Stimulated activated CD4-positive, alpha-beta T cell treated with anti-CD3 and anti-CD28 coated beads, Interleukin-1b, Interleukin-23, amount 100 ng/mL, for 48 hours (primary cell): ENCODE measurements around the gene NRXN3.

Experiments used
- DNase-seq: peaks from one replicate; pipeline ENCODE4 v3.0.0-alpha.2; 2020

Gene NRXN3

DNA sequence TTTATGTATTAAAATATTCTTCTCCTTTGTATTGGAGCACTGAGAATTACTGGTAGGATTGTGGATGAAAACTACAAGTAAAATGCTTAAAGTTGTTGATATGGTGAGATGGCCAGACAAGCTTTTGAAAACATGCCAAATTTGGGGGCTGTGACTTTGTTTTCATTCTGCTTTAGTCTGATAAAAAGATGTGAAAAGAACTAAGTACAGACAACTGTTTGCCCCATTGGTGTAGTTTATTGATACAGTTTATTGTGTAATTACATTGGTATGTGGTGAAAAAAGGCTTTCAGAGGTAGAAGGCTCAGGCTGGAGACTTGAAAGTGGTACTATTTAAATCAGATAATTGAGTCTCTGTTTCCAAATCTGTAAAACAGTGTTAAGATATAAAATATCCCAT, 1294.3 kb downstream of the NRXN3 start:
- DNase-seq, result no peak

DNA sequence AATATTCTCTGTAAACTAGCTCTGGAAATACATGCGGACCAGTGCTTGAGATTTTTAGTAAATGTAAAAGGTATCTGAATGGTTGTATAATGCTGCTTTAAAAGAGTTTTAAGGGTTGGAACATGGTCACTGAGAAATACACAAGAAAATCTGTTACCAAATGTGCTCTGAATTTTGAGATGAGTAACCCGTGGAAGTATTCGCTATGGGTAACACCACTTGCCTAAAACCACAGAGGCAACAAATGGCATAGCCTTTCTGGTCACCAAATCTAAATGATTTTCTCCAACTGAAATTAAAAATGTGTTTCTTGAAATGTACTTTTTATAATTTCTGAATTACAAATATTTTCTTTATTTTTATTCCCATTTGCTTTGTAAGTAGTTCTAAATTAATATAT, 1295.5 kb downstream of the NRXN3 start:
- no peak for DNase-seq

DNA sequence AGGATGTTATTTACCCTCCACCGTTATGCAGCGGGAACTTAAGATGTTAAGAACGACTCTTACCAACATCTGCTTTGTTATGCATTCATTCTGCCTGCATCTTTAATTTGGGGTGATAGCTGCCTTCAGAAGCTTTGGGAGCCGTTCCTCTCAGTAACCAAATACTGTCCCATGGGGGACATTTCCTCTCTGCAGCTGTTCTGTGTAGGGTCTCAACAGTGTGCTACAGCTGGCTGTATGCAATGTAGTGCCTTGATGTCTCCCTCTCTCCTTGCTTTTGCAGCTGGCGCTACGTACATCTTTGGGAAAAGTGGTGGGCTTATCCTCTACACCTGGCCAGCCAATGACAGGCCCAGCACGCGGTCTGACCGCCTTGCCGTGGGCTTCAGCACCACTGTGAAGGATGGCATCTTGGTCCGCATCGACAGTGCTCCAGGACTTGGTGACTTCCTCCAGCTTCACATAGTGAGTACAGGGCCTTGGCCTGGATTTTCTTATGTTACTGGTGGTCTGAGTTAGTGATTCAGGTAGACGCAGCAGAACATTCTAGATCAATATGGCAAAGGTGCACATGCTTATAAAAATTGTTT, 1296.9 kb downstream of the NRXN3 start:
- no peak for DNase-seq

DNA sequence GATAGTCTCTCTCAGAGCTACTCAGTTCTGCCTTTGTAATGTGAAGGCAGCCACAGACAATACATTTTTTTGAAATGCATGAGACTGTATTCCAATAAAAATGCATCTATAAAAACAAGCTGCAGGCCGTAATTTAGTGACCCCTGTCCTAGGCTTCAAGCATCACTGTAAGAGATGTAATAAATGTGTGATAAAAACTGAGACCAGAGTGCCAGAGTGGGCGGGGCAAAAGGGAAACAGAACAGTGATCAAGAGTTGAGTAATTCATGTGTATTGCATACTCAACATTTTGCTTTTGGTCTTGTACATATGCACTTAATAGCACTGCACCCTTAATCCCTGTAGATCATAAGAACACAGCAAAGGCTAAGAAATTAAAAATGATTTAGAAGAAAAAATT, 1297.7 kb downstream of the NRXN3 start:
- no peak for DNase-seq

DNA sequence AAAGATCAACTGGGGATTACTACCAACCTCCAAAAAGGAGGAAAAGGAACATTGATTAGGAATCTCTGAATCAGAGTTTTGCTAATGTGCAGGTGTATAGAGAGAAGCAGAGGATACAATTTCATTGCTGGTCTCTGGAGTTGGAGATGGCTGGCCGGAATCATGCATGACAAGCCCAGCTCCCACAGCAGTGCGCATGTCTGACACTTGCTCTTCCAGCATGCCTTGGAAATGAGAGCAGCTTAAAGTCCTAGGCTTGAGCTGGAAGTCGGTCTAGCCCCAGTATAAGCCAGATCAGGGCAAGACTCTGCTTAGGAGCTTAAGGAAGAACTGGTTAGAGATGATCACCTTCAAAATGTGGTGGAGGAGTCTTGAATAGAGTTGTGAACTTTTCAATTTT, 1298.3 kb downstream of the NRXN3 start:
- no peak for DNase-seq

DNA sequence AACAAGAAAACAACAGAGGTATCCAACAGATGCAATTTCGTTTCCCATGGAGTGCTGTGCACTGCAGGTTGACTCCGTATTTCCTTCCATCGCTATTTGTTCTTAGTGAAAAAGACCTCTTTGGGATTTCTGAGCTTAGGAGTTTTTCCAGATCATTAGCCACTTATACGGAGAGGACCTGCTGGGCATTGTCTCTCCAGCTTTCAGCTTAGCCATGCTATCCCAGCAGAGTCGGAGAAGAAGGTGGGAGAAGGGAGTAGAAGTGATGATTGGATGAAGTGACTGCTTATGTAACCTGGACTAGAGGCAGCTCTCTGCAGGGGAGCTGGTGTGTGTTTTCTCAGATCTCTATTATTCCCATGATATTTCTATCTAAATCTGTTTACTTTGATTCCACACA, 1303.5 kb downstream of the NRXN3 start:
- DNase-seq, result no peak

DNA sequence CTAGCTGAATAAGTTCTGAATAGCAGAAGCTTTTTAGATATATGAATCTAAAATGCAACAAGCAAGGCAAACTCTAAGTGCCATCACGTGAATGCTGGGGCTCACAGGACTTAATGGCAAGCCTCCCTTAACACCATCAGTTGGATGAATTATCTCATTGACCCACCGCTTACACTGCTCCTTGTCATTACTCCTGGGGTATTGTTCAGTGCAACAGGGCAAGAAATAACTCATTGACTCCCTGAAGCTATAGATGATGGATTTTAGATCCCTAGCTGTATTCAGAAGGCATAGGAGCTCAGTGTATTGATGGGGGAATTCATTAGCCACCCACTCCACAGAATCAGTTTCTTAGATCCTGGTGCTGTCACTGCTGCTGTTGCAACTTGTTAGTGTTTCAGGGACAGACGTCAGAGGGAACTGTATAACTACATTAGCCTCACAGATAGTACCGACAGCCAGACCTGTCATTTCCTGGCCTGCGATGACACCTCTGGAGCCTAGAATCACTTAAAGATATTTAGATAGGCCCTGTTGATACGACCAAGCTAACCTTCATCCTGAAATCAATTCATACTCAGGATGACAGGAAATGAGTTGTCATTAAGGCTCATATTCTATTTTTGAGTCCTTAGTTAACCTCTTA, 1305.8 kb downstream of the NRXN3 start:
- no peak for DNase-seq

DNA sequence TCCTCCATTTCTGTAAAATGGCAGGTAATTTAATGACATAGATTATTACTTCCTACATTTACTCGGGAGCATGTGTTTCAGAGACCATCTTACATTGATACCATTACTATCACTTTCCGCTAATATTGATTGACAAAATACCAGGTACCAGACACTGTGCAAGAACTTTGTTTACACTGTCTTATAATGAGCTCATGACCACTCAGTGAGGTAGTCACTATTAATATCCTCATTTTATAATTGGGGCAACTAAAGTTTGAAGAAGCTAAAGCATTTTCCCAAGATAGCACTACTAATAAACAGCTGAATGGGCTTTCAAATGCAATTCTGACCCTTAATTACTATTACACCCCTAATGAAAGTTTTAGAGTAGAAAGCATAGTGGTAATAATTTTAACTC, 1306.4 kb downstream of the NRXN3 start:
- DNase-seq, result no peak

DNA sequence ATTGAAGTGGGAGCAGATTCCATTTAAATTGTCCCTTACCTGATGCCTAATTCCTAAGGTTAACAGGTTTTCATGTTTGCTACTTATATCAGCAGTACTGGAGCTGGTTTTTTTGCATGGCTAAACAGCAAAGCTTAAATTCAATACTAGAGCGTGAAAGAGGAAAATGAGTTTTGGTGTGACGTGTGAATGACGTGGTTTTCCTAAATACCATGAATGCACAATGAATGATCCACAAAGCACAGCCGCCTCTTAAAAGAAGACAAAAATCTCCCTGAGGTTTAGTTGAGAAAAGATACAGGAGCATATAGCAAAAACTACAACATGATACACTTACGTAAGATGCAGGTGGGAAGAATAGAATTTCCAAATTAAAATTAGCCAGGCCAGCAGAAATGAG, 1310.0 kb downstream of the NRXN3 start:
- no peak for DNase-seq

DNA sequence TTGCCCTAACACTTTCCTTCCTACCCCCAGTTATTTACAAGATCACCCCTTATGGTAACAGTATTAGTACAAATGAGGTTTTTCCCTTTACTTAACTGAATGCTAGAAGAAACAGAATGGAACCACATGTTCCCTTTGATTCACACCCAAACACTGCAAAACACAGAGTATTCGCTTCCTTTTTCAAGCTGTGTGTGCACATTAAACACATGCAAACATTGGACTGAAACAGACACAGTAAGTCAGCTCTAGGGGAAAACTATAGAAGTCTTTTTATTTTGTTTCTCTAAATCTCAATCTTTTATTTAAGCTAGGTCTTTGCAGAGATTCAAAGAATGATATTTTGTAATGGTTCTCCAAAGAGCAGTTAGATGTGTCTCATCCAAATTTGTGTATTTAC, 1312.7 kb downstream of the NRXN3 start:
- DNase-seq, result no peak

DNA sequence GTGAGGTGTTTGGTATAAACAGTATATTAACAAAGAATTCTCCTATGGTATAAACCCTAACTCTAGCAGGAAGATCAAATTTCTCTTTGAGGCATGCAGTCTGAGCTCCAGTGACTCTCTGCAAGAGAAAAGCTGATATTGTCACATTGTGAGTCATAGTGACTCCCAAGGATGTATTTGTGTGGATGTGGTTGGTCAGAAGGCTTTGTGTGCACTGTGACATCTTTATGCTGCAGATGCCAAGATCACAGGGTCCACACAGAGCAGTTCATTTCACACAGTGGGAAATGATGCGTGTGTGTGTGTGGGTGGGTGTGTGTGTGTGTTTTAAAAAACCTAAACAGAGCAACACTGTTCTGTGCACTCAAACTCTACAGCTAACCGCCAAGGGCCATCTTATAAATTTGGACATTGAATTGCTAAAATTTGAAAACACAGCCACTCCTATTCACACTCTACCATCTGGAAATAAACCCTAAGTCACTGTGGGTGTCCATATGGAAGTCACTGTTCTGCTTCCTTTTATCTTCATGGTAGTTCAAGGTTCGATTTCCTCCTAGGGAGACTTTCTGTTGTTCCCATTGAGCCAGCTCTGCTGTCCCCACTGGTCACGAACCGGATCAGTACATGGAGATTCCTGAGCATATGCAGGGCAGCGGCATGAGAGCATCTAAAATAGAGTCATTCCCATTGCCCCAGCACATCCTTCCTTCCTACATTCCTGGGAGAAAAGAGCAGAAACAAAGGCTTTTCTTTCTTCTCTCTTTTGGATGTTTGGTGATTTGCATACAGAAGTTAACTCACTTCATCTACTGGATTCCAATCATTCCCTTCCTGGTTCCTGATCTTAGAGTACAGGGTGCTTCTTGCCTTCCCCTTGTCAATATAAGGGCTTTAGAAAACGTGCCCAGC, 1313.6 kb downstream of the NRXN3 start:
- no peak for DNase-seq

DNA sequence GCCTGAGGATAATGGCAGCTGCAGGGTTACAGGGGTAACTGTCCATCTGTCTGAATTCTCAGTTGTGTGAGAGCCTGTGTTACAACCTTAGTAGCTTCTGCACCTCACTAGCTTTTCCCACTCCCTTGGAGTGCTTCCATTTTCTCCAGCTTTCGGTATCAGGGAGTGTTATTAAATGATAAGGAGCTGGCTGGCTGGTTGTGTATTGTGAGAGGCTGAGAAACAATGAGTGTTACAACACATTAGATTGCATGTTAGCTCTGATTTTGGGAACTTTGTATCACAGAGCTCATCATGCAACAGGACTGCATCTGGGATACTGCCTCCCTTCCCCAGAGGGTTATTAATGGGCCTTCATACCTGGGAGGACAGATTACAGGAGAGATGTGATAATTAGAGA, 1317.5 kb downstream of the NRXN3 start:
- DNase-seq, result no peak

DNA sequence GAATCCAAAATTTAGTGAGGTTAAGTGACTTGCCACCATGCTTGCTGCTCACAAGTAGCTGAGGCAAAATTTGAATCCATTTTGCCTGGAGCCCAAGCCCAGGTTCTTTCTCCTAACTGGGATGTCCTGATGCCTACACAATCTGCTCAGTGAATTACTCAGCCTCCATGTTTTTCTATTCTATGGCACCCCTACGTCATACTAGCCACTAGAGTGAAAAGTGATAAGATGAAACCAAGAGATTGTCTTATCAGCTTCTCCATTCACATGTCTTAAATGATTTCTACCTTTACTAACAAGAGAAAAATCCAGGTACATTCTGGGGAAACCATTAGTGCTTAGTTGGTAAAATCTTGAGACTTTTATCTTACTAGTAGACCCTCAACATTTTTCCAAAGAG, 1321.0 kb downstream of the NRXN3 start:
- DNase-seq, result no peak

DNA sequence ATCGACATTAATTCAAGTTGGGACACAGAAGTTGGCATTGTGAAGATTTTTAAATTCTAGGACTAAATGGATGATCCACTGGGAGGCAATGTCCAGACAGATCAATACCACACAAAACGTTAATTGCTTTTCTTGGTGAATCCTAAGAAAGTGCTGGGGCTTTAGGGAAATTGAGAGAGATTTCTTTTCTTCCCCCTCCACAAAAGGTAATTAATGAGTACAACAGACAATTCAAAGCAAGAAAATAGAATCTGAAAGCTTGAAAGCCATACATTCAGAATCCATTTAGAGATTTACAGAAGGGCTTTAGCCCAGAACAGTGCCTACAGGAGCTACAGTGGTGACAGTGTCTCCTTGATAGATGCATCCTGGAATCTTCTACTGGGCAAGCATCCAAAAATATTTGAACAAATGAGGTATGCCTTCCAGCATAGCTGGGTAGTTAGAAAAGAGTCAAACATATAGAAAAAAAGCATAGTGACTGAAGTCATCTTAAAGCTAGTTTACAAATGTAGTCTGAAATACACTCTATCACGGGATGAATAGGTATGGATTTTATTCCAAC, 1323.0 kb downstream of the NRXN3 start:
- DNase-seq, result no peak

DNA sequence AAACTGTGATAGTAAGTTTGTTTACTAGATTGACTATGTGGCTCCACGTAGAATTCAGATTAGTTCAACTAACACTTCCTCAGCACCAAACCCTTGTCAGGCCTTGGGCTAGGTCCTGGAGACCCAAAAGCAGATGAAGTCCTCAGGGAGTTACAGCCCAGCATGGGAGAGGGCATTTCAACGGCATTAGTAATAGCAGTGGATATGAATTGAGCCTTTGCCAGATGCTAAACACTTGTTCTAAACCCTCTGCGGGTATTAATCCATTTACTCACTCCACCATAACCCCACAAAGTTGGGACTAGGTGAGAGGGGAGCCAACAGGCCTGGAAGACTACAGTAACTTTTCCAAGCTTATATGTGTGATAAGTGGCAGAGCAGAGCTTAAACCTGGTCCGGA, 1326.5 kb downstream of the NRXN3 start:
- no peak for DNase-seq

DNA sequence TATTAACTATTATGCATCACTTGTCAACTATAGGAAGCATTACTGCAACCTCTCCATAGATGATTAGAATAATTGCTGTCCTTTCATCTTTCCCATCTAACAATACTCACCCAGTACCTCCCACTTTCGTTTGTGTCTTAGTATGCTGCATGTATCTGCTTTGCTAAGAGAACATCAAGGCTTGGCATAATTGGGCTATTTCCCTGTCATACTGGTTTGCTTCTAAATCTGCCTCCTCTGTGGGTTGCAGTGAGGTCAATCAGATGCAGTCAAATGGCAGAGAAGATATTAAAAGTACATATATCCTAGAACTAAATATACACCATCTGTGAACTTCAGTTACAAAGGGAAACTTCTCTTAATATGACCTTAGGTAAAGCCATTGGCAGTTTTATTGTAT, 1330.3 kb downstream of the NRXN3 start:
- no peak for DNase-seq

DNA sequence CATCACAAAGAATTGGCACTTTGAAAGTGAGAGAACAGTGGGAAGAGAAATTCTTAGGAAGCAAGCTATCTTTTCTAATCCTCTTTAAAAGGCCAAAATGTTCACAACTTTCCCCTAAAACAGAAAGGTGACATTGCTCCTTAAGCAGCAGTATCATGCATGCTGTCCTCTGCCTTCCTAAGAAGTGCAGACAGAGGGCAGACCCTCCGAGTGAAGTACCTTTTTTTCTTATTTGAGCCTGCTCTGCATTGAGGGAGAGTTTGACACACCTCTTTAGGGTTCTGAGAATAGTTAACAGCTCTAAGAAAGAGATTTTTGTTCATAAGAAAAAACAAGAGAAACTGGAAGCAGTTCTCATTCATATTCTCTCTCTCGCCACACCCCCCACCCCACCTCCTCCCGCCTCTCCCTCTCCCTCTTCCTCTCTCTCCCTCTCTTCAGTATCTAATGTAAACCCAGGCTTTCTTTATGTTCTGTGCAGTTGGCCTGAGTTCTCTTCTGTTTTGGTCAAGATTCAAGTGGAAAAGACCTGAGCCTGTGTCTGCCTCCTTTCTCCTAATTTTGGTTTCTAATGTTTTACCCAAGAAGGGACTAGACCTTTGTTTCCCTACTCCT, 1332.1 kb downstream of the NRXN3 start:
- no peak for DNase-seq

DNA sequence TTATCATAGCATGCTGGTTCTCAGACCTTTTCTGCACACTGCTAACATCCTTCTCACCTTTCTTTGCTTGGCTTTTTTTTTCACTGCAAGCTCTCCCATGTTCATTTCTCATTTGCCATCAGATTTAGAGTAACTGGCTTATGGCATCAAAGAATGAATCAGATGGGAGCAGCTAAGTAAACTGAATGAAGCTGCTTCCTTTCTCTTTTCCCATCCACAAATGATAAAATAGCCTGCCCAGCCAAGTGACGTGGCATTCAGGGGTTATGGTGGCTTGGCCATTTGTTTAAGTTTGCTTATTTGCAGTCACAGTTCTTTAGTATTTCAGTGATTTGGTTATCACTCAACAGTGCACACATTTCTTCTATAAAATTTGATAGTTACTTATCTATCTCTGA, 1332.6 kb downstream of the NRXN3 start:
- no peak for DNase-seq

DNA sequence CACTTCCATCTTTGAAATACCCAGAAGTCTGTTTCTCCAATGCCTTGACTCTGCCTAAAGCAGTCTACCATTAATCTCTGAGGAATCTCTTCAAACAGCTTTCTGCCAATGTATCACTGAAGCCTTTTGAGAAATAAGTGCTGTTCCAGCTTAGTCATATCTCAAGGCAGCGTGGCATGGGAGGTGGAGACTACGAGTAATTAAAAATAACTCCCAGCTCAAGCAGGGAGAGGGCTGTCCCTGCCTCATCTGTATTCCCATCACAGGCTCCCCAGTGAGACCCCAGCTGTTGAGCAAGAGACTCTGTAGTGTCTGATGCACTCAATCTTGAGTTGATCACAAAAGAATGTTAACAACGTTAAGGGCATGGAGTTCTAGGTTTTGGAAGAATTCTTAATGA, 1340.5 kb downstream of the NRXN3 start:
- no peak for DNase-seq

DNA sequence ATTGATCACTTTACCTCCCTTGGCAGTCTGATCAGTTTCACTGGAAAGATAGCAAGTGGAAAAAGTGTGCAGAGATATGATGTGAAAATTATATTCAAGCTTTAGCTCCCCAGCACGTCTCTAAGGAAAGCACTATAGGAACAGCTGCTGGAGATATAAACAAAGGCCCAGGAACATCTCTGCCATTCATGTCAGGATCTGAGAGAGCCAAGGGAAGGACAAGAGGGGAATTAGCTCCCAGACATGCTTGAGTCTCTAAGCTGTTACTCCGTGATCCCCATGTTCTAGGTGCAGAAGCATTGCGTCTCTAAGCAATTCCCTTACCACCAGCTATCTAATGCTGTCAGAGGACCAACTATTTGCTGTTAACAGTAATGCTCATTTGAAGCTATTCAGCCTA, 1341.0 kb downstream of the NRXN3 start:
- DNase-seq, result no peak

DNA sequence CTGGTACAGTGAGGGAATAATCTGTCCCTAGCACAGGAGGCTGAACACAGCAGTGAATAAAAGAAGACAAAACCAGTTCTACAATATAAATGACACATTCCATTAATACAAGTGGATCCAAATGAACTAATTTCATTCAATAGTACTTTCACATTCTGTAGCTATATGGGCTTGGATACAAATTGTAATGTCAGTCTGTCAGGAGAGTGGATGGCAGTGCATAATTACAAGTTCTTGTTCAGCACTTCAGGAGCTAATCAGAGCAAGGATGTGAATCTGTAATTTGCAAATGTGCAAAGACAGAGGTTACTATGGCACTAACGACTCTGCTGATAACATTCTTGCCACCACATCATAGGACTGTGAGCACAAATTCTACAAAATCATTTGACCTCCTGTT, 1343.3 kb downstream of the NRXN3 start:
- DNase-seq, result no peak

DNA sequence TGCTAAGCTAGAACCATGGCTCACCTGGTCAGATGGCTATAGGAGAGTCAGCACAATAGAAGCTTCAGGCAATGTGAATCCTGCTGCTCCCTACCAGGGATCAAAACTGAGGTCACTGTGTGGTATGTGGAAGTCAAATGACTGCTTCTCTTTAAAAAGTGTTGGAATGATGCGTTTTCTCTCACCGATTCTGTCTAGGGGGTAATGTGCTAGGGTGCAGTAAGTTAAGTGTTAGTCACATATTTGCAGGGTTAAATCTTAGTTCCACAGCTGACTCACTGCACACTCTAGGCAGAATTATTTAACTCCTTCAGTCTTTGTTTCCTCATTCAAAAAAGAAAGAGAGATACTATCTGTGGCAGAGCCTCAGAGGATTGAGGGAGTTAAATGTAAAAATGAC, 1344.5 kb downstream of the NRXN3 start:
- DNase-seq, result no peak

DNA sequence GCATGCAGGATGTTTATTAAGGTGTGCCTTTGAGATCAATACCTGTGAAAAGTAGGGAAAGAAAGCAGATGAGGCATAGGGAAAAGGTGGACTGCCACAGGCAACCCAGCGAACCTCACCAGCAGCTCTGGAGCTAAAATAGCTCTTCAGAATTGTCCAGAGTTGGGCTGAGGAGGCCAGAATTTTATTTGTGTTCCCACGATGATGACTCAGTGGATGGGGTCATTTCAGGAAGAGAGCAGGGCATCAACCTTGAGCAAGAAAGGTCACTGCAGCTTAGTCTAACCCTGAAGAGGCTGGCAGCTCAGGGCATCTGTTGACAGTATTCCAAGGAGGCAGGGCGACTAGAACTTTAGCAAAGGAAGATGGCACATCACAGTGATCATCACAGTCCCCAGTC, 1345.0 kb downstream of the NRXN3 start:
- no peak for DNase-seq

DNA sequence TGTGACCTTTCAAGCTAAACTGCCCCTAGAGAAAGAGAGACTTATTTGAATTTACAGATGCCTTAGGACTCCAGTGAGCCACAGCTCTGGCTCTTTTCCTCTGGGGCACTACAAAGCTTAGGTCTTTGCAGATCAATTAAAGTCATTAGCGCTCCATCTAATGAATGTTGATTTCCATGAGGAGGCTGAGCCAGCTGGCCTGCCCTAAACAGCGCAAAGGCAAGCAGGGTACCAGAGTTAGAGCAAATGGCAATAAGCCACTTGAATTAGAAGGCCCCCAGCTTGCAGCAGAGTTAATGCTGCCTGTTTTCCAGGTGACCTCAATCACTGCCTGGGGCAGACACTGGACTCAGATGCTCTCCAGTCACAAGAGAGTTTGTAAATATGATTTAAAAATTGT, 1345.8 kb downstream of the NRXN3 start:
- no peak for DNase-seq
